Forelimb muscle (tissue), 1 donor: ENCODE measurements around the gene MLF1. TPM values are rescaled to one million over a fixed set of nuclear protein-coding genes. Genes with fewer than 3 reads are reported as not detected.

Experiments used
- DNase-seq: peaks from one replicate; pipeline ENCODE4 v3.0.0-alpha.2; 2013; ENCODE audit warnings: low read depth
- polyA plus RNA-seq: library from polyadenylated mRNA; unstranded; fragments of 120-200 nt; gene quantifications from one replicate; pipeline ENCODE4 v1.2.1, GENCODE V29; 2013; ENCODE audit not compliant: insufficient read length

MLF1 gene
- polyA plus RNA-seq, 1 donor: 88.4 TPM

GRCh38 chr3:158574646-158575045 is 3.7 kb downstream of the MLF1 start:
- DNase-seq: no peak

- no peak for DNase-seq
These were observed 19.2 kb downstream of the MLF1 start for GRCh38 chr3:158590223-158590622.

GRCh38 chr3:158600787-158601186 is 29.8 kb downstream of the MLF1 start:
- no peak for DNase-seq

GRCh38 chr3:158602227-158602626 is 31.2 kb downstream of the MLF1 start:
- DNase-seq: no peak

GRCh38 chr3:158617982-158618875 is 47.2 kb downstream of the MLF1 start:
- no peak for DNase-seq

GRCh38 chr3:158625881-158626280 is 54.9 kb downstream of the MLF1 start:
- no peak for DNase-seq

GRCh38 chr3:158631981-158632380 is 61.0 kb downstream of the MLF1 start:
- no peak for DNase-seq

- no peak for DNase-seq
These were observed 69.7 kb downstream of the MLF1 start for GRCh38 chr3:158640646-158641045.

- DNase-seq: no peak
These were observed 71.0 kb downstream of the MLF1 start for GRCh38 chr3:158642005-158642404.

GRCh38 chr3:158642474-158643210 is 71.6 kb downstream of the MLF1 start:
- no peak for DNase-seq

GRCh38 chr3:158644345-158644908 is 73.4 kb downstream of the MLF1 start, which contains the start of gene GFM1:
GFM1 (plus strand) TSS chr3:158644527; CDS start chr3:158644635, 108 bp downstream.
- DNase-seq: peak; percentile 88

- DNase-seq: no peak
These were observed 78.8 kb downstream of the MLF1 start for GRCh38 chr3:158649791-158650190.

- DNase-seq: no peak
These were observed 80.2 kb downstream of the MLF1 start for GRCh38 chr3:158651192-158651591.

GRCh38 chr3:158652463-158652862 is 81.5 kb downstream of the MLF1 start:
- DNase-seq: no peak

Other genes with a start within 250 kb of the MLF1 start
- 36.5 TPM for gene GFM1, start 73.3 kb downstream of the MLF1 start, polyA plus RNA-seq
- gene LXN, start 101.5 kb downstream of the MLF1 start, polyA plus RNA-seq: 17.1 TPM
- gene RARRES1, start 161.3 kb downstream of the MLF1 start, polyA plus RNA-seq: 2.6 TPM
- gene MFSD1, start 230.9 kb downstream of the MLF1 start, polyA plus RNA-seq: 25.1 TPM